ENCODE data around the gene NAA16.
"Not testable (repeated sequence)": the region's sequence is repeated elsewhere in the genome, so short reads cannot be mapped to it uniquely, and the experiment has no call there.

NAA16 gene

DNA sequence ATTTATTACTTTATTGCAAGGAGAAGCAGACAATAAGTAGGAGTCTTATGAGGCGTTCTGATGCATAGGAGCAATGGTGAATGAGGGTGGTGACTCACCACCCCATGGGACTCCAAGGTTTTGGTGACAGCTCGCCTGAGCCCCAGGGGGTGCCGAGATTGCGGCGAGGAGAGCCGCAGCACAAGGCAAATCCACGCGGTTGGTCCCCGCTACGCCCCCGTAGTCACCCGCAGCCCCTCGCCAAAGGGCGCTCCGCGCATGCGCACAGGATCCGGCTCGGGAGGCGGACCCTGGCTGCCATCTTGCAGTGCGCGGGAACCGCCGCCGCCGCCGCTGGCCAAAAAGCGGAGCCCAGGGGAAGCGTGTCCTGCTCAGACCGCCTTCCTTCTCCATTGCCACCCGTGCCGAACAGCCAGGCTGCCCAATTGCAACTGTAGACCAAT, at the start of gene NAA16:
TSS of gene NAA16 (plus strand) at position 305 of the 443 bp plus-strand sequence. CDS start 262 bp downstream, outside the sequence.
- DNase-seq: peak; percentile 94

DNA sequence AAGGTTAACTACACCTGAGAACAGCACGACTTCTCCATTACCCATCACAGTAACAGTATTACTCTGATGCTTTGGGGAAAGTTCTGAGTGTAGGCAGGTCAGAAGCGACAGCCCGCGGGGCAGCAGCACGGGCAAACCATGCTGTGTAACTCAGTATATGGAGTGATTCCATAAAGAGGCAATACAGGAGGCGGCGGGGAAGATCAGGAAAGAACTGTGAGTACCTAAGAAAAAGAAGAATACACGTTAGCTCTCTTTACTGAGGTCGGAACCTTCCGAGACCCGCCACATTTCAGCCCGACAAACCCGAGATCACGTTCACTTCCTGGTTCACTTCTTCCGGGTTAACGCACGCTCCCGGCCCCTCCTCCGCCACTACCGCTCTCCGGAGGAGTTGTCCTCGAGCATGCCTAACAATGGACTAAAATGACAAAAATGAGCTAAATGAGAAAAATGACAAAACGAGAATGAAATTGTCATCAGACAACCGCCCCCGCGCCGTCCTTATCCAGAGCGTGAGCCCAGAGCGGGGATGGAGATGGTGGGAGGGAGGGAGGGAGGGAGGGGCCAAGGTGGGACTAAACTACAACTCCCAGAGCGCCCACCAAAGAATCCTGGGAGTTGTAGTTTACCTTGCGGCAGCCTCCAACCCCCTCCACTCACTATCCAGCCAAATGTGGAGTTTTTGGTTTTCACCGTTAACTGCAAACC, 47.7 kb upstream of the NAA16 start, which contains the start of gene MTRF1:
TSS of gene MTRF1 (minus strand) at position 316 of the 711 bp plus-strand sequence. CDS start 2,669 bp downstream, outside the sequence.
- DNase-seq: peak; percentile 80 to 81

DNA sequence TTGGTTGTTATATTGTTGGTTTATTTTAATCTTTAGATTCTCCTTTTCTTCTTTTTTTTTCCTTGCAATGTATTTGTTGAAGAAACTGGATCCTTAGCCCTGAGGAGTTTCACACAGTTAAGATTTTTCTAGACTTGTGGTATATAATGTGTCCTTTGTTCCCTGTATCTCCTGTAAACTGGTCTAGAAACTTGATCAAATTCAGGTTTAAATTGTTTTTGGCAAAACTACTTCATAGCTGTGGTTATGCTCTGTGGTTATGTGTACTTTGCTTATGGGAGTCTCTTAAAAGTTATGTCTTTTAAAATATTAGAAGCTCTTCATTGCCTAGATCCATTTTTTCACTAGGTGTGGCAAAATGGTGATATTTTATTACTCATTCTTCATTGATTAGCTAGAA, 44.0 kb upstream of the NAA16 start:
- DNase-seq: no peak

DNA sequence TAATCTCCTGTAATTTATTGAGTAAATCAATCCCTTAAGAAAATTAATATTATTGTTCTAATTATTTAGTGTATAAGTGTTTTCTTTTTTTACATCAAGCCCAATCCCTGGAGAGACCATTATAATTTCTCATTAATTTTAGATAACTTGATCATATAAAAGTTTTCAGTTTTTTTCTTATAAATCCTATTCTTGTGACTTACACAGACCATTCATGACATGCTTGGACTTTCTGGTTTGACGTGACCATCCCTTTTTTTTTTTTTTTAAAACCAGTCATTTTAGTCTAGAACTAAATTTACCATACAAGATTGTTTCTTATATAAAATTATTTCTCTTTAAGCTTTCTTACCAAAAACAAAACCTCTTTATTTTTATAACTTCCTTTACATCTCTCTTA, 42.3 kb upstream of the NAA16 start:
- DNase-seq: no peak

- DNase-seq: no peak
Observed at GRCh38 chr13:41271456-41272285, 39.4 kb upstream of the NAA16 start.

GRCh38 chr13:41273831-41274441, 37.1 kb upstream of the NAA16 start:
- no peak for DNase-seq

DNA sequence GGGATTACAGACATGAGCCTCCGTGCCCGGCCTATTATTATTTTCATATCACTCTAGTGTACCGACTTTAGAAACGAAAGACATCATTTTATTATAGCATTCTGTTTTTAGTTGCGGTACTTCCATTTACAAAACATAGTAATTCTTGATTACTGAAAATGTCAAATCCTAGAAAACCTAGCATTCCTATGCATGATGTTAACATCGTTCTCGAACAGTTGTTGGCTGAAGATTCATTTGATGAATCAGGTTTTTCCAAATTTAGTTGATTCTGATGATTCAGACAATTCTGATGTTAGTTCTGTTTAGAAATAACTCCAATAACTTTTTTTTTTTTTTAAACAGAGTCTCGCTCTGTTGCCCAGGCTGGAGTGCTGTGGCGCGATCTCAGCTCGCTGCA, 36.2 kb upstream of the NAA16 start:
- DNase-seq: no peak

GRCh38 chr13:41276824-41277223, 34.2 kb upstream of the NAA16 start:
- no peak for DNase-seq

GRCh38 chr13:41279156-41279555, 31.9 kb upstream of the NAA16 start:
- not testable (repeated sequence) for DNase-seq

DNA sequence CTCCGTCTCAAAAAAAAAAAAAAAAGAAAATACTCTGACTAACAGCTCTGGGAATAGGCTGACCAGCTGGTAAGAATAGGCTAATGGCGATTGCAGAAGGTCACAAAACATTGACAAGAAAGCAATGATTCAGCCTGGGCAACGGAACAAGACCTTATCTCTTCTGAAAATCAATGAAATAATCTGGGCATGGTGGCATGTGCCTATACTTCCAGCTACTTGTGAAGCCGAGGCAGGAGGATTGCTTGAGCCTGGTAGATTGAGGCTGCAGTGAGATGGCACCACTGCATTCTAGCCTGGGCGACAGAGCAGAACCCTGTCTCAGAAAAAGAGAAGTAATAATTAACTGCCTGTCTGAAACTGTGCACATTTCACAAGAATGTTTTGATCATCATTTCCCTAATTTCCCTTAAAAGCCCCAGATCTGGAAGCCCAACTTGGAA, 28.9 kb upstream of the NAA16 start:
- no peak for DNase-seq

DNA sequence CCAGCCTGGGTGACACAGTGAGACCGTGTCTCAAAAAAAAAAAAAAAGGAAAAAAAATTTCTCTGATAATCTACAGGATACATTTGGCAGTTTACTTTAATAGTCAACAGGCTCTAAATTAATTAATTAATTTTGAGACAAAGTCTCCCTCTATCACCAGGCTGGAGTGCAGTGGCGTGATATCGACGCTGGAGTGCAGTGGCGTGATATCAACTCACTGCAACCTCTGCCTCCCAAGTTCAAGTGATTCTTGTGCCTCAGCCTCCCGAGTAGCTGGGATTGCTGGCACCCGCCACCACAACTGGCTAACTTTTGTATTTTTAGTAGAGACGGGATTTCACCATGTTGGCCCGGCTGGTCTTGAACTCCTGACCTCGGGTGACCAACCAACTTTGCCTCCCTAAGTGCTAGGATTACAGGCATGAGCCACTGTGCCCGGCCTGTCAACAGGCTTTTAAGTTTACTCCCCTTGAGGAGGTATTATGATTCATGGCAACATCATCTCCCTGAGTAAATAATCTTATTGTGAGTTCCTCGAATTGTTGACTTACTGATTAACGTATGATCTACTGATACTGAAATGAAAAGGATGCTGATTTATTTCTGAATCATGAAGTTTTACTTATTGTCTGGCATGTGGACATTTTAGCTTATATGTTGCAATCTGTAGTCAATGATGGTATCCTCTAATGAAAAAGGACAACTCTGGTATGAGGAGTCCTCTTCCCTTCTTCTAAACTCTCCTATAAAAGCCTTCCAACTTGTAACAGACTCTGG, 26.4 kb upstream of the NAA16 start:
- DNase-seq: no peak

GRCh38 chr13:41286370-41286769, 24.7 kb upstream of the NAA16 start:
- no peak for DNase-seq

- DNase-seq: peak in 1 of 2 donors; percentile 4
Observed at GRCh38 chr13:41289463-41289881, 21.6 kb upstream of the NAA16 start.

DNA sequence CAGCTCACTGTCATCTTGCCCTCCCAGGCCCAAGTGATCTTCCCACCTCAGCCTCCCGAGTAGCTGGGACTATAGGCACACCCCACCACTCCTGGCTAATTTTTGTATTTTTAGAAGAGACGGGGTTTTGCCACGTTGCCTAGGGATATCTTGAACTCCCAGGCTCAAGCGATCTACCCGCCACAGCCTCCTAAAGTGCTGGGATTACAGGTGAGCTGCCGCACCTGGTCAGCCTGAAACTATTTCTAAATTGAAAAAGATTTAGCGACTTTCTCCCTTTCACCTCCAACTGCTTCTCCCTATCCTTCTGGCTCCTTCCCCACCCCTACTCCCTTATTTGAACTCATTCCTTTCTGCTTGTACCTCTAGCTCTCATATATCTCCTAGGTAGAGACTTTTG, 19.8 kb upstream of the NAA16 start:
- DNase-seq: no peak

DNA sequence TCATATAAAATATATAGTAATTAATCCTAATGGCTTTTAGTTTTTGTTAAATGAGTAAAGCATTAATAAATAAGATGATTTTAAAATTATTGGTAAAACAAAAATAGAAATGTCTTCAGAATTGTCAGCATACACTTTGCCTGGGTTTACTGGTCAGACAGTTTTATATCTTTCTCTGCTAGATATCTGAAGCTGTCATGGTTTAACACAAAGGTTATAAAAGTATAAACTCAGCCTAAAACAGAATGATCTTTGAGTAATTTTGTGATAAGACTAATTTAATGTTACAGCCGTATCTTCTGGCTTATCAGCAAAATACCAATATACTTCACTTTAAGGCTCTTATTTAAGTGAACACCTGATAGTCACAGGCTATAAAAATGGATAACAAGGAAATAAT, 17.8 kb upstream of the NAA16 start:
- no peak for DNase-seq

- DNase-seq: no peak
Observed at GRCh38 chr13:41294914-41295313, 16.2 kb upstream of the NAA16 start.

GRCh38 chr13:41295973-41296372, 15.1 kb upstream of the NAA16 start:
- no peak for DNase-seq

DNA sequence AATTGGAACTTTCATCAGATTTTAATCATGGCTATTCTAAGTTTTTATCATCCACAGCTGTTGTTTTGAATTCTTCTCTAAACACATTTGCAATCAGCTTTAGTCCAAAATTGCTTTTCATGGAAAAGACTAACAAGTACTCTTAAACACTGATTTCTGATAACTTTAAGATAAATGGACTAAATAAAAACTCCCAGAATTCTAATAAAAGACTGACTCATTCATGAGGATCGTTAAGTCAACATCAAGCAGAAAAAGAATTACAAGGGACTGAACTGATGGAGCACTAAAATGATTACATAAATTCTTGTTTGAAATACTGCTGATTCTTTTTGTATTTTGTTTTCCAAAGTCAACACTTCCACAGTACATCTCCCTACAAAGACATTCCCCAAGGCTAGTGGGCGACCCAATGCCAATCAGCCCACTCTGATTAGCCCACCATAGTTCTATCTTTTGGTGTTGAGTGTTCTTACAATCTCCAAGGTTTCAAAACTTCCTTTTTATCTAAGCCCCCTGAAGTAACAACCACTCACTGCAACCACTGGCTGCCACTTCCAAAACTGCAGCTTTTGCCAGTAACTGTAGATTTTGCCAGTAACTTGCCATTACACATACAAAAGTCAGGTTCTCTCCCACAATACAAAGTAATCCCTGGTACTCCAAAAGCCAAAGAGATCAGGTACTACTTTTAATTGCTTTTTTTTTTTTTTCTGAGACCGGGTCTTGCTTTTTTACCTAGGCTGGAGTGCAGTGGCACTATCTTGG, 14.0 kb upstream of the NAA16 start:
- DNase-seq: no peak

DNA sequence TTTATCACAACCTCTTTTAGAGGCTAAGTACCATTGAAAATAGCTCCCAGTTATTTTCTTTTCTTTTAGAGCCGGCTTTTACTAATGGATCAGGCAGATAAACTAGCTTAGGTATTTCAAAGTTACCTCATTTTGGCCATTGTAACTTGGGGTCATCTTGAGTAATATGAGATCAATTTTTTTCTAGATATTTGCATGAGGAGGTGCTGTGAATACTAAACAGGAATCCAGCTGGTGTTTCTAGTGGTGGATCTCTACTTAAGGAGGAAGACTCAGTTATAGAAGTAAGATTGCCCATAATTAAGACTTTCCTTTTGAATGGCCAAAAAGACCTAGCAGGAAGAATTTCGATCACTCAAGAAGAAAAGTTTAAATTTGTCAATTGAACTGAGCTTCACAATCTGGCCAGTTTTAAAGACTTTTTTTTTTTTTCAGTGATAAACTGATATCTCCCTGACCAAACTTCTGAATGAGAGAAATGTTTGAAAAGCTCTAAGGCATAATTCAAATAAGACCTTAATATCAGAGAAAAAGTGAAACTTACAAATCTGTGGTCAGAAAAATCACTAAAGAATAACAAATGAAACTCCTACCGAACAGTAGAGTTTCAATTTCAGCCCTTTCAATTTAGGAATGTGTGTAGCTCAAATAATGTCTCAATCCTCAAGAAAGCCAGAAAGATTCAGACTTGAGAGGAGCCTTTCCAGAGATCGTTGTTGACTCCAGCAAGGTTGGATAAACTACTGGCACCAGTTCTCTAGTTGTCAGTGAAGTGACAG, 11.6 kb upstream of the NAA16 start:
- no peak for DNase-seq

GRCh38 chr13:41302743-41303142, 8.3 kb upstream of the NAA16 start:
- DNase-seq: no peak

- no peak for DNase-seq
Observed at GRCh38 chr13:41304551-41304950, 6.5 kb upstream of the NAA16 start.

Data from CD4-positive, alpha-beta T cell treated with Interleukin-1 beta for 1 hour (primary cell).